Loucy (cell line): Measurements from ENCODE around the gene SCNN1A.

ENCODE experiments used
- EZH2phosphoT487 ChIP-seq: fragments of 200-600 bp; IDR thresholded peaks from 2 replicates; pipeline ENCODE4 v1.6.1; 2018; ENCODE audit warnings: antibody characterized with exemption, mild to moderate bottlenecking, moderate library complexity, borderline replicate concordance
- TF ChIP-seq, protein P1 (sequence below): fragments of 200-600 bp; sonication (generic); conservative IDR thresholded peaks from 2 replicates; pipeline ENCODE4 v1.5.1; 2014; ENCODE audit warnings: mild to moderate bottlenecking, antibody characterized with exemption, low read length

- TF ChIP-seq, protein P1, sequence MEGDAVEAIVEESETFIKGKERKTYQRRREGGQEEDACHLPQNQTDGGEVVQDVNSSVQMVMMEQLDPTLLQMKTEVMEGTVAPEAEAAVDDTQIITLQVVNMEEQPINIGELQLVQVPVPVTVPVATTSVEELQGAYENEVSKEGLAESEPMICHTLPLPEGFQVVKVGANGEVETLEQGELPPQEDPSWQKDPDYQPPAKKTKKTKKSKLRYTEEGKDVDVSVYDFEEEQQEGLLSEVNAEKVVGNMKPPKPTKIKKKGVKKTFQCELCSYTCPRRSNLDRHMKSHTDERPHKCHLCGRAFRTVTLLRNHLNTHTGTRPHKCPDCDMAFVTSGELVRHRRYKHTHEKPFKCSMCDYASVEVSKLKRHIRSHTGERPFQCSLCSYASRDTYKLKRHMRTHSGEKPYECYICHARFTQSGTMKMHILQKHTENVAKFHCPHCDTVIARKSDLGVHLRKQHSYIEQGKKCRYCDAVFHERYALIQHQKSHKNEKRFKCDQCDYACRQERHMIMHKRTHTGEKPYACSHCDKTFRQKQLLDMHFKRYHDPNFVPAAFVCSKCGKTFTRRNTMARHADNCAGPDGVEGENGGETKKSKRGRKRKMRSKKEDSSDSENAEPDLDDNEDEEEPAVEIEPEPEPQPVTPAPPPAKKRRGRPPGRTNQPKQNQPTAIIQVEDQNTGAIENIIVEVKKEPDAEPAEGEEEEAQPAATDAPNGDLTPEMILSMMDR: no peak
- no peak for TF ChIP-seq EZH2phosphoT487
These were observed 28.4 kb downstream of the SCNN1A start for GRCh38 chr12:6346942-6347341.
